Activated CD8-positive, alpha-beta T cell treated with anti-CD3 and anti-CD28 coated beads for 36 hours (primary cell): ENCODE measurements around the gene KCNK10. TPM values are rescaled to one million over a fixed set of nuclear protein-coding genes. Genes with fewer than 3 reads are reported as not detected.

ENCODE experiments used
- ATAC-seq: fragments of 200-7000 bp; cut with Tn5 transposase; one replicate; pipeline ENCODE4 v1.10.0; 2021; ENCODE audit warnings: mild to moderate bottlenecking, moderate library complexity
- CTCF ChIA-PET: fragments of 350-600 bp; sonication (Branson Sonifier 250); formaldehyde crosslinking; loops from one replicate; lab custom pipeline; 2021; ENCODE audit warnings: antibody characterized with exemption; lab: Charles Lee
- POLR2A ChIA-PET: fragments of 350-600 bp; sonication (Branson Sonifier 250); formaldehyde crosslinking; loops from one replicate; lab custom pipeline; 2021; ENCODE audit warnings: antibody characterized with exemption; lab: Charles Lee
- DNase-seq: peaks from one replicate; pipeline ENCODE4 v3.0.0-alpha.2; 2020
- H3K27ac Mint-ChIP-seq: one replicate; pipeline ENCODE4 v1.8.0; 2021; ENCODE audit warnings: mild to moderate bottlenecking, mixed read lengths
- H3K27me3 Mint-ChIP-seq: one replicate; pipeline ENCODE4 v1.8.0; 2021; ENCODE audit warnings: mixed read lengths
- H3K36me3 Mint-ChIP-seq: one replicate; pipeline ENCODE4 v1.8.0; 2021; ENCODE audit warnings: low read depth, mixed read lengths
- H3K4me1 Mint-ChIP-seq: one replicate; pipeline ENCODE4 v1.8.0; 2021; ENCODE audit warnings: low read depth, mixed read lengths
- H3K4me3 Mint-ChIP-seq: one replicate; pipeline ENCODE4 v1.8.0; 2021; ENCODE audit warnings: mild to moderate bottlenecking, moderate library complexity, mixed read lengths
- H3K9me3 Mint-ChIP-seq: one replicate; pipeline ENCODE4 v1.8.0; 2021; ENCODE audit warnings: mixed read lengths
- intact Hi-C: fragments of 100-400 bp; cut with micrococcal nuclease; formaldehyde crosslinking; loops from one replicate; pipeline ENCODE4 v1.10.0; 2022
- total RNA-seq, 2 experiments: library from RNA; stranded (reverse); gene quantifications; one replicate each; pipeline ENCODE4 v1.2.3, GENCODE V29; 2021
- TF ChIP-seq, protein P1 (sequence below): fragments of 200-600 bp; IDR thresholded peaks from one replicate; pipeline ENCODE4 v1.8.0; 2022; ENCODE audit warnings: antibody characterized with exemption, mild to moderate bottlenecking

Gene KCNK10
- total RNA-seq, 2 experiments from 2014 or later, result not detected

DNA sequence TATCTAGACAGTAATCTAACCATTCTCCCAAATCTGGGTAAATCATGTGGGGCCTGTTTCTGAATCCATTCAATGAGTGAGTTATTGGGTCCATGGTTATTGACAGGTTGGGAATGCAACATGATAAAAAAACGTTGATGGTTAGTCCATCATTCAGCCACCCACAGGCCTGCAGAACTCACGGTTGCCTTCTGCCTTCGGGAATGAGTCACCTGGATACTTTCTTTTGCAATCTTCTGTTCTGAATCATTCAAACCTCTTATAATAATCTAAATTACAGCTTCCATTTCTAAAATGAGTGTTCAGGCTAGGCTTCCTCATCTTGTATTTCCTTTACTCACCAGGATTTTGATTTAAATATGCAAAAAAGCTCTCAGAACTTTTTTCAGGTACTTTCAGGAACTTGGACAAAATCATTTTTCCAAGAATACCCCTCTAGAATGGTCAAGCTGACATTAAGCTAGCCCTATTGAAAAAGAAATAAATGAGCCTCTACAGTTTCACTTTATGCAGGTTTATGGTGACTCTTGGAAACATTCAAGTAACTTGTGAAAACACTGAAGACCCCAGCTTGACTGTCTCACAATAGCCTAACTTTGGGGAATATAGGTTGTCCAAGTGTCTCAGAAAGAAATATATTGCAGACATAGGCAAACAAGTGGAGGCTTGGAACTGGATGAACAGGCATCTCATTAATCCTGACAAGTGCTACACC is 94.4 kb downstream of the KCNK10 start:
- no peak overlapping the region for H3K4me3 Mint-ChIP-seq
- ChIA-PET POLR2A (no interaction called here), CTCF (interaction anchor here (0.9 to 2.2 kb wide), 3 partner anchors 24 to 423 kb away, joined by 3 to 8 read pairs (median 3); no protein-coding TSS in a partner anchor)
- no peaks in the 10 kb centered on the region for H3K36me3 Mint-ChIP-seq
- peaks cover 10% of the 10 kb centered on the region for H3K4me1 Mint-ChIP-seq
- DNase-seq, result peak; percentile 21
- TF ChIP-seq, protein P1, sequence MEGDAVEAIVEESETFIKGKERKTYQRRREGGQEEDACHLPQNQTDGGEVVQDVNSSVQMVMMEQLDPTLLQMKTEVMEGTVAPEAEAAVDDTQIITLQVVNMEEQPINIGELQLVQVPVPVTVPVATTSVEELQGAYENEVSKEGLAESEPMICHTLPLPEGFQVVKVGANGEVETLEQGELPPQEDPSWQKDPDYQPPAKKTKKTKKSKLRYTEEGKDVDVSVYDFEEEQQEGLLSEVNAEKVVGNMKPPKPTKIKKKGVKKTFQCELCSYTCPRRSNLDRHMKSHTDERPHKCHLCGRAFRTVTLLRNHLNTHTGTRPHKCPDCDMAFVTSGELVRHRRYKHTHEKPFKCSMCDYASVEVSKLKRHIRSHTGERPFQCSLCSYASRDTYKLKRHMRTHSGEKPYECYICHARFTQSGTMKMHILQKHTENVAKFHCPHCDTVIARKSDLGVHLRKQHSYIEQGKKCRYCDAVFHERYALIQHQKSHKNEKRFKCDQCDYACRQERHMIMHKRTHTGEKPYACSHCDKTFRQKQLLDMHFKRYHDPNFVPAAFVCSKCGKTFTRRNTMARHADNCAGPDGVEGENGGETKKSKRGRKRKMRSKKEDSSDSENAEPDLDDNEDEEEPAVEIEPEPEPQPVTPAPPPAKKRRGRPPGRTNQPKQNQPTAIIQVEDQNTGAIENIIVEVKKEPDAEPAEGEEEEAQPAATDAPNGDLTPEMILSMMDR, result no peak
- H3K27ac Mint-ChIP-seq, result no peak overlapping the region
- H3K27me3 Mint-ChIP-seq, result peaks cover 10% of the 10 kb centered on the region
- peak; percentile 59 for ATAC-seq
- peaks cover under 1% of the 10 kb centered on the region for H3K9me3 Mint-ChIP-seq
- intact Hi-C loops, result no loop called here

- peaks cover 10% of the 10 kb centered on the region for H3K9me3 Mint-ChIP-seq
- peaks cover 10% of the 10 kb centered on the region for H3K4me1 Mint-ChIP-seq
- intact Hi-C loops, result no loop called here
- no peaks in the 10 kb centered on the region for H3K36me3 Mint-ChIP-seq
- no peak overlapping the region for H3K4me3 Mint-ChIP-seq
- TF ChIP-seq, protein P1, result no peak
- H3K27ac Mint-ChIP-seq, result no peak overlapping the region
- ChIA-PET POLR2A (interaction anchor here (0.6 kb wide), 1 partner anchor 187 kb away, joined by 3 read pairs; no protein-coding TSS in a partner anchor), CTCF (interaction anchor here (1.0 kb wide), 1 partner anchor 39 kb away, joined by 3 read pairs; no protein-coding TSS in a partner anchor)
- DNase-seq (peak; percentile 3), ATAC-seq (no peak)
- H3K27me3 Mint-ChIP-seq, result peaks cover 10% of the 10 kb centered on the region
Measured at GRCh38 chr14:88227693-88228092, 95.4 kb downstream of the KCNK10 start.

DNA sequence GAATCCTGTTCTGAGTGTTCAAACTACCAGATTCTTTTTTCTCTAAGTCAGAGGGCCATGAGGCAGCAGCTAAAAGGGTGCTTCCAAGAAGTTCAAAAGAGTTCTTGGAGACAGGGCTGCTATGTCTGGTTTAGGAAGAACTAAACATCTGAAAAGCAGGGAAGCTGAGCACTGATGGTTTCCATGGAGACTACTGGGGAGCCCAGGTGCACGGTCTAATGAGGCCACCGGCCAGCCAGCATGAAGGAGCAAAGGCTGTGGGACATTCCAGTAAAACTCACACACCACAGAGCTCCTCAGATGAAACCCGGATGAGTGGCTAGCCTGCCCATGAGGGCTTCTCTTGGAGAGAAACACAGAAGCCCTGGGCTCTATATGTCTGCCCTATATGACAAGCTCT is 97.3 kb downstream of the KCNK10 start:
- DNase-seq (no peak), ATAC-seq (no peak)
- Mint-ChIP-seq H3K4me3 (no peak overlapping the region), H3K9me3 (peaks cover 17% of the 10 kb centered on the region), H3K36me3 (no peaks in the 10 kb centered on the region), H3K27me3 (peaks cover 11% of the 10 kb centered on the region), H3K4me1 (peaks cover 10% of the 10 kb centered on the region), H3K27ac (no peak overlapping the region)
- POLR2A ChIA-PET, result no interaction called here
- CTCF ChIA-PET, result no interaction called here
- TF ChIP-seq, protein P1, result no peak
- intact Hi-C loops, result no loop called here

DNA sequence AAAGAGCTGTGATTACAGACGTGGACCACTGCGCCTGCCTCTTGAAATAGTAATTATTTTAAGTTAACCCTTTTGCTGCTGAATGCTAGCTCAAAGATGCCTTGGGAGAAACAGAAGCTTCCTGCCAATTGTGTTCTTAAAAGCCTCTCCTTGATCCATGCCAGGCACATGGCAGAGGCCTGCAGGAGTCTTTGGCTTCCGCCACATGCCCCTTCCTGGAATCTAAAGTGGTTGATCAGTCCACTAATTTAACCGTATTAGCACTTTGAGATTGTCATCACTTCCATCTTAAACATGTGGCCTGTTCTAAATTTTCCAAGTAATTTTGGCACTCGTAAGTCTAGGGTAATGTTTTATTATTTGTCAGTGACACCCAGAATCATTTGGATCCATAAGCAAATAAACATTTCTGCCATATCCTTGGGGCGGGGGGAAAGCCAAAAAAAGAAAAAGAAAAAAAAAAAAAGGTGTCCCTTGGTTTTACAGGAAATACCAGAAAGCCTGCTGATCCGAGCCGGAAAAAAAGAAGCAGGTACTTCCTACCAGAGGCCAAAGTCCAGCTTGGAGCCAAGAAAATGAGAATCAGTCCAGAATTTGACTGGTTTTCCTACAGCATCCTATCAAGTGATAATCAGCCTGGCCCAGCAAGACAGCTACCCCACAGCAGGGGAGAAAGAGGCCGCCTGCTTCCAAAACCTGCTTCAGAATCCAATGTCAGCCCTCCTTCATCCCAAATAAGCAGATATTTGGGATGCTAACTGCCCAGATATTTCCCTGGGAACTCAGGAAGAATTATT is 104.8 kb downstream of the KCNK10 start:
- Mint-ChIP-seq H3K27me3 (peaks cover 4% of the 10 kb centered on the region), H3K4me3 (no peak overlapping the region), H3K9me3 (peaks cover 16% of the 10 kb centered on the region), H3K4me1 (no peaks in the 10 kb centered on the region), H3K36me3 (no peaks in the 10 kb centered on the region), H3K27ac (no peak overlapping the region)
- ChIA-PET POLR2A (no interaction called here), CTCF (no interaction called here)
- ATAC-seq (no peak), DNase-seq (no peak)
- intact Hi-C loops, result no loop called here
- TF ChIP-seq, protein P1, result no peak

DNA sequence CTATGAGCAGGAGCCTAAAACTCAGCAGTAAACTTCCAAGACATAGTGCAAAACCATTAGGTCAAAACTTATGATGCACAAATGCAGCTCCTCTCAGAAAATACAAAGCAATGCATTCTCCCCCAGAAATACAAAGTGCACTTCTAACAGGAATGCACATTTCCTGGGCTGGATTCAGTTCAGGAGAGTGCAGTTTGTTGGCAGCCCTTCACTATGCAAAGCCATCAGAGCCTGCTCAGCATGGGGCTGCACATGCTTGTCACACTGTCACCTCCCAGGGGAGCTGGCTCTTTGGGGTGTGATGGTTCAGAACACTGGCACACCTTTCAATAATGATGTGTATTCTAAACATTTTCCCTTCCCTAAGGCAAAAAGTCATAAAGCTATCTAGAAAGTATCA is 110.4 kb downstream of the KCNK10 start:
- POLR2A ChIA-PET, result no interaction called here
- H3K4me1 Mint-ChIP-seq, result no peaks in the 10 kb centered on the region
- no peaks in the 10 kb centered on the region for H3K36me3 Mint-ChIP-seq
- H3K27me3 Mint-ChIP-seq, result peaks cover 5% of the 10 kb centered on the region
- no peaks in the 10 kb centered on the region for H3K9me3 Mint-ChIP-seq
- CTCF ChIA-PET, result interaction anchor here (1.5 kb wide), 1 partner anchor 23 kb away, joined by 4 read pairs; no protein-coding TSS in a partner anchor
- TF ChIP-seq, protein P1, result no peak
- no peak overlapping the region for H3K4me3 Mint-ChIP-seq
- intact Hi-C loops, result no loop called here
- no peak overlapping the region for H3K27ac Mint-ChIP-seq
- DNase-seq (no peak), ATAC-seq (no peak)
